Esophagus (tissue), 2 donors: ENCODE measurements around the gene SMYD4. TPM values are rescaled to one million over a fixed set of nuclear protein-coding genes. Genes with fewer than 3 reads are reported as not detected.
"Not testable (repeated sequence)": the region's sequence is repeated elsewhere in the genome, so short reads cannot be mapped to it uniquely, and the experiment has no call there.

Experiments used
- H3K27ac ChIP-seq, 2 donors: one replicate each; pipeline ENCODE4 v1.5.1; 2013; ENCODE audit warnings: low read depth in 2 of 2, mild to moderate bottlenecking in 2 of 2, inconsistent platforms in 1 of 2, low read length in 1 of 2, moderate library complexity in 1 of 2
- H3K27me3 ChIP-seq, 2 donors: one replicate each; pipeline ENCODE4 v1.6.1; 2013; ENCODE audit warnings: low read length in 2 of 2, control low read depth in 1 of 2, mild to moderate bottlenecking in 1 of 2; ENCODE audit not compliant: insufficient read depth in 2 of 2, control insufficient read depth in 1 of 2
- H3K36me3 ChIP-seq, 2 donors: one replicate each; pipeline ENCODE4 v1.6.1; 2013; ENCODE audit warnings: low read length in 1 of 2; ENCODE audit not compliant: control insufficient read depth in 2 of 2, insufficient read depth in 2 of 2
- H3K4me1 ChIP-seq, 2 donors: one replicate each; pipeline ENCODE4 v1.6.1; 2013; ENCODE audit warnings: low read length in 1 of 2; ENCODE audit not compliant: control insufficient read depth in 2 of 2, insufficient read depth in 2 of 2
- H3K4me3 ChIP-seq, 2 donors: one replicate each; pipeline ENCODE4 v1.5.1; 2013; ENCODE audit warnings: low read length in 2 of 2, mild to moderate bottlenecking in 2 of 2, low read depth in 1 of 2, moderate library complexity in 1 of 2
- H3K9me3 ChIP-seq, 2 donors: one replicate each; pipeline ENCODE4 v1.6.1; 2013; ENCODE audit warnings: mild to moderate bottlenecking in 2 of 2, low read depth in 1 of 2, low read length in 1 of 2, moderate library complexity in 1 of 2; ENCODE audit not compliant: control insufficient read depth in 2 of 2, insufficient read depth in 1 of 2
- WGBS, 2 donors: extraction: QIAGEN DNeasy Blood & Tissue Kit; methylation state at CpG; one replicate each; pipeline ENCODE4 v1.1.7; 2013; 5-methylcytosine and 5-hydroxymethylcytosine counted together
- polyA plus RNA-seq, 2 donors: library from polyadenylated mRNA; stranded (reverse); fragments of 200-250 nt; gene quantifications; one replicate each; pipeline ENCODE4 v1.2.3, GENCODE V29; 2013
- donor health status: healthy with polysubstance abuse.
- donor health status: Bipolar disorder and iron deficiency.

The SMYD4 gene
- polyA plus RNA-seq, 2 donors = 2.1 to 4.0 TPM

DNA sequence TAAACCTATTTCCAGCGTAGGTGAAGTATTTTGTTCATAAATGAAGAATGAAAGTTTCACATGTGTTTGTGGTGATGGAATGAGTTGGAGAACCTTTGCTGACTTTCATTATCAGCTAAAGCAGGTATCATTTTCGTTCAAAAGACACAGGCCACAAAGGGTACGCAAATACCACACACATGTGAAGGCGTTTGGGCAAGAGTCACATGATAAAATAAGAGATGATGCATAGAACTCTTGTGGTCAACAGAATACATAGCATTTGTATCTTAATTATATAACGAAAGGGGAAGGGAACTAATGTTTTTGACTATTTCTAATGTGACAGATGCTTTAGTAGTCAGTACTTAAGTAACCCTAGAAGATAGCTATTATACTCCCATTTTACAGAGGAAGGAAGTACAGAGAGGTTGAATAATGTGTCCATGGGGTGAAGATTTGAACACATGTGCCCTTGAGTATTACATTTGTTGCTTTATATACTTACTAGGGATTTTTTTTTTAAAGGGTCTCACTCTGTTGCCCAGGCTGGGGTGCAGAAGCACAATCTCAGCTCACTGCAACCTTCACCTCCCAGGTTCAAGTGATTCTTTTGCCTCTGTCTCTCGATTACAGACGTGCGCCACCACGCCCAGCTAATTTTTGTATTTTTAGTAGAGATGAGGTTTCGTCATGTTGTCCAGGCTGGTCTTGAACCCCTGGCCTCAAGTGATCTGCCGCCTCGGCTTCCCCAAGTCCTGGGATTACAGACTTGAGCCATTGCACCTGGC is 4.9 kb upstream of the SMYD4 start:
- no peaks in the 10 kb centered on the region for H3K27me3 ChIP-seq
- H3K4me3 ChIP-seq = no peak overlapping the region
- no peaks in the 10 kb centered on the region for H3K9me3 ChIP-seq
- H3K36me3 ChIP-seq = no peaks in the 10 kb centered on the region
- H3K4me1 ChIP-seq = peaks cover 0 to 3% of the 10 kb centered on the region in 2 donors
- WGBS, 2 donors = 79 to 82% methylated on average over 12 of the region's 12 CpGs
- H3K27ac ChIP-seq = no peak overlapping the region

DNA sequence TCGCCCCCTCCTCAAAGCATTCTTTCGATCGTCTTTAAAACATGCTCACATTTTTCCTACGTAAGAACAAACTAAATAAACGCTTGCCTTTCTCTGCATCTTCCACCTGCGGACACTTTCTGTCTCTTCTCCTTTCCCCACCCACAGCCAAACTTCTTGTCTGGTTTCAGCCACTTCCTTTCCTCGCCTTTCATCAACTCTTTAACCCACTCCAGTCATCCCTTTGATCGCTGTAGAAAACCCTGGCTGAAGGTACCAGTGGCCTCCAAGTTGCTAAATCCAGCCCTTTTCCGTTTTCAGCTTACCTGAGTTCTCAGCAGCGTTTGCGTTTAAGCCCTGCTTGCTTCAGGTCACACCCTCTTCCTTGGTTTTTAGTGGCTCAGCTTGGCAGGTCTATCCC is 586 bp upstream of the SMYD4 start:
- Histone ChIP-seq H3K9me3 (no peaks in the 10 kb centered on the region), H3K4me1 (peaks cover 0 to 6% of the 10 kb centered on the region in 2 donors), H3K36me3 (no peaks in the 10 kb centered on the region), H3K27ac (peak overlapping the region; percentile 87 to 90), H3K4me3 (peak overlapping the region; percentile 85 to 87), H3K27me3 (no peaks in the 10 kb centered on the region)
- 1 to 2% methylated on average over 10 to 11 of the region's 11 CpGs for WGBS, 2 donors

GRCh38 chr17:1829216-1829591 is 498 bp downstream of the SMYD4 start:
- peak overlapping the region; percentile 85 to 87 for H3K4me3 ChIP-seq
- no peaks in the 10 kb centered on the region for H3K9me3 ChIP-seq
- H3K36me3 ChIP-seq = no peaks in the 10 kb centered on the region
- H3K27me3 ChIP-seq = no peaks in the 10 kb centered on the region
- 0 to 1% methylated on average over 13 of the region's 13 CpGs for WGBS, 2 donors
- peaks cover 0 to 6% of the 10 kb centered on the region in 2 donors for H3K4me1 ChIP-seq
- H3K27ac ChIP-seq = peak overlapping the region; percentile 75 to 77

- Histone ChIP-seq H3K9me3 (no peaks in the 10 kb centered on the region), H3K36me3 (no peaks in the 10 kb centered on the region), H3K4me3 (no peak overlapping the region), H3K4me1 (no peaks in the 10 kb centered on the region), H3K27ac (no peak overlapping the region), H3K27me3 (no peaks in the 10 kb centered on the region)
- WGBS, 2 donors = 57 to 62% methylated on average over 7 of the region's 7 CpGs
These were observed 9.0 kb downstream of the SMYD4 start for GRCh38 chr17:1820528-1821252.

GRCh38 chr17:1813088-1813487 is 16.6 kb downstream of the SMYD4 start:
- no peaks in the 10 kb centered on the region for H3K4me1 ChIP-seq
- no peaks in the 10 kb centered on the region for H3K9me3 ChIP-seq
- H3K27ac ChIP-seq = no peak overlapping the region
- no peak overlapping the region for H3K4me3 ChIP-seq
- peaks cover 0 to 5% of the 10 kb centered on the region in 2 donors for H3K36me3 ChIP-seq
- WGBS, 2 donors = 75 to 79% methylated on average over 5 of the region's 5 CpGs
- H3K27me3 ChIP-seq = no peaks in the 10 kb centered on the region

GRCh38 chr17:1810450-1811103 is 19.1 kb downstream of the SMYD4 start:
- Histone ChIP-seq H3K4me1 (no peaks in the 10 kb centered on the region), H3K9me3 (no peaks in the 10 kb centered on the region), H3K27me3 (no peaks in the 10 kb centered on the region), H3K36me3 (peaks cover 0 to 5% of the 10 kb centered on the region in 2 donors), H3K27ac (no peak overlapping the region), H3K4me3 (no peak overlapping the region)
- 82 to 86% methylated on average over 20 of the region's 20 CpGs for WGBS, 2 donors

DNA sequence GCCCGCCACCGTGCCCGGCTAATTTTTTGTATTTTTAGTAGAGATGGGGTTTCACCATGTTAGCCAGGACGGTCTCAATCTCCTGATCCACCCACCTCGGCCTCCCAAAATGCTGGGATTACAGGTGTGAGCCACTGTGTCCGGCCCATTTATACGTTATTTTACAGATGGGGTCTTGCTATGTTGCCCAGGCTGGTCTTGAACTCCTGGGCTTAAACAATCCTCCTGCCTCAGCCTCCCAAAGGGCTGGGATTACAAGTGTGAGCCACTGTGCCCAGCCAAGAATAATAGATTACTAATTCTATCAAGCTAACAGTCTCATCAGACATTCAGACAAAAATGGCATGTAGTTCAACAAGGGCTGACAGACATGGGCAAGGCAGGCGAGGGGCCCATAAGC is 19.9 kb downstream of the SMYD4 start:
- H3K27ac ChIP-seq, H3K4me1 ChIP-seq, H3K27me3 ChIP-seq, H3K9me3 ChIP-seq, H3K4me3 ChIP-seq, H3K36me3 ChIP-seq: not testable (repeated sequence)
- WGBS, 2 donors = 95 to 96% methylated on average over 8 of the region's 8 CpGs

GRCh38 chr17:1808644-1809043 is 21.1 kb downstream of the SMYD4 start:
- Histone ChIP-seq H3K9me3 (no peaks in the 10 kb centered on the region), H3K27me3 (no peaks in the 10 kb centered on the region), H3K36me3 (peaks cover 5% of the 10 kb centered on the region in 2 donors), H3K4me3 (no peak overlapping the region), H3K27ac (no peak overlapping the region), H3K4me1 (no peaks in the 10 kb centered on the region)
- 41 to 44% methylated on average over 2 of the region's 2 CpGs for WGBS, 2 donors

GRCh38 chr17:1807890-1808289 is 21.8 kb downstream of the SMYD4 start:
- H3K36me3 ChIP-seq = peaks cover 5 to 7% of the 10 kb centered on the region in 2 donors
- H3K27ac ChIP-seq = no peak overlapping the region
- 85 to 90% methylated on average over 6 of the region's 6 CpGs for WGBS, 2 donors
- H3K4me3 ChIP-seq = no peak overlapping the region
- no peaks in the 10 kb centered on the region for H3K4me1 ChIP-seq
- no peaks in the 10 kb centered on the region for H3K27me3 ChIP-seq
- no peaks in the 10 kb centered on the region for H3K9me3 ChIP-seq
